ENCODE results near the gene CEPT1.
A peak's percentile ranks its signal among the peaks of the same experiment; 100 is the strongest.

CEPT1 gene

GRCh38 chr1:111176678-111177077 lies 36.7 kb downstream of the CEPT1 start:
- TF ChIP-seq CTCF (conservative IDR thresholded peaks at IDR 0.05; ENCODE audit: control insufficient read depth, insufficient read depth, low read depth, low read length): no peak
- H3K4me3 ChIP-seq (ENCODE audit: control insufficient read depth, low read depth, low read length): no peak overlapping the region
- DNase-seq (ENCODE audit: low read depth): no peak

- DNase-seq (ENCODE audit: low read depth): no peak
- TF ChIP-seq CTCF (conservative IDR thresholded peaks at IDR 0.05; ENCODE audit: control insufficient read depth, insufficient read depth, low read depth, low read length): no peak
- no peak overlapping the region for H3K4me3 ChIP-seq (ENCODE audit: control insufficient read depth, low read depth, low read length)
Measured at GRCh38 chr1:111179968-111180533, 40.0 kb downstream of the CEPT1 start.

GRCh38 chr1:111182052-111182451 lies 42.0 kb downstream of the CEPT1 start:
- DNase-seq (ENCODE audit: low read depth): no peak
- no peak for TF ChIP-seq CTCF (conservative IDR thresholded peaks at IDR 0.05; ENCODE audit: control insufficient read depth, insufficient read depth, low read depth, low read length)
- no peak overlapping the region for H3K4me3 ChIP-seq (ENCODE audit: control insufficient read depth, low read depth, low read length)

GRCh38 chr1:111183308-111184069 lies 43.5 kb downstream of the CEPT1 start:
- H3K4me3 ChIP-seq (ENCODE audit: control insufficient read depth, low read depth, low read length): no peak overlapping the region
- DNase-seq (ENCODE audit: low read depth): no peak
- TF ChIP-seq CTCF (conservative IDR thresholded peaks at IDR 0.05; ENCODE audit: control insufficient read depth, insufficient read depth, low read depth, low read length): no peak

GRCh38 chr1:111184663-111185062 lies 44.6 kb downstream of the CEPT1 start:
- no peak overlapping the region for H3K4me3 ChIP-seq (ENCODE audit: control insufficient read depth, low read depth, low read length)
- DNase-seq (ENCODE audit: low read depth): no peak
- no peak for TF ChIP-seq CTCF (conservative IDR thresholded peaks at IDR 0.05; ENCODE audit: control insufficient read depth, insufficient read depth, low read depth, low read length)

DNA sequence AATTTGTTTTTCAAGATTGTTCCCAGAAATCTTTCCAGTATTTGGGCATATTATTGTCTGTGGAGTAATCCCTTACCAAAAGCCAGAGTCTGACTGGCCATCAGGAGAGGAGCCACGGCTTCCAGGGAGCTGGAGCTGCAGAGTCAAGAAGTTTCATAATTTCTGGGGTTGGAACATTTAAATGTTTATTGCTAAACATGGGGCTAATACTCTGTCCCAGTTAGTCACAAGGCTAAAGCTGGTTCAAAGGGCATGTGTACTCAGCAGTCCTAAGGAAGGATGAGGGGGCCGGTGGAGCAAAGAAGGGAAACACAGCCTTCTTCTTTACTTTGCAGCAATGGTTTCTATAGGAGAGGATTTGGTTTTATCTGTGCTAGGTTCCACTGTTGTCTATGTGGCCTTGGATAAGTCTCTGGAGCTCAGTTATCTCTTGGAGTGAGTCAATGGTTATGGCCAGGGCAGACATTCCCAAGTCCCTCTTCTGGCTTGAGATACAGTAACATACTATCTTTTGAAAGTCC lies 51.0 kb downstream of the CEPT1 start:
- no peak overlapping the region for H3K4me3 ChIP-seq (ENCODE audit: control insufficient read depth, low read depth, low read length)
- TF ChIP-seq CTCF (conservative IDR thresholded peaks at IDR 0.05; ENCODE audit: control insufficient read depth, insufficient read depth, low read depth, low read length): no peak
- peak; percentile 67 for DNase-seq (ENCODE audit: low read depth)

All from fibroblast of mammary gland (primary cell).